HL-60/S4 treated with phorbol 12-myristate 13-acetate at 8.2 ng/mL for 4 days and 3 days (cell line): Measurements from ENCODE around the gene SCNN1B.
"Not testable (repeated sequence)": the region's sequence is repeated elsewhere in the genome, so short reads cannot be mapped to it uniquely, and the experiment has no call there.

Experiments used
- in situ Hi-C: fragments of 300-500 bp; cut with MboI; formaldehyde crosslinking; loops from 2 replicates; pipeline ENCODE4 v1.15.0; 2022; ENCODE audit warnings: low sequenced_read_pairs

The SCNN1B gene

GRCh38 chr16:23378921-23379320 is 76.8 kb downstream of the SCNN1B start:
- in situ Hi-C loops, result no loop called here

- in situ Hi-C loops, result no loop called here
Observed at GRCh38 chr16:23379707-23380106, 77.6 kb downstream of the SCNN1B start.

- in situ Hi-C loops, result no loop called here
Observed at GRCh38 chr16:23380501-23380951, 78.4 kb downstream of the SCNN1B start.

- in situ Hi-C loops, result not testable (repeated sequence)
Observed at GRCh38 chr16:23381702-23382101, 79.6 kb downstream of the SCNN1B start.

- in situ Hi-C loops, result no loop called here
Observed at GRCh38 chr16:23382279-23382678, 80.2 kb downstream of the SCNN1B start.

- in situ Hi-C loops, result no loop called here
Observed at GRCh38 chr16:23383881-23384280, 81.8 kb downstream of the SCNN1B start.

- in situ Hi-C loops, result no loop called here
Observed at GRCh38 chr16:23384878-23385277, 82.8 kb downstream of the SCNN1B start.

- in situ Hi-C loops, result no loop called here
Observed at GRCh38 chr16:23385441-23385840, 83.3 kb downstream of the SCNN1B start.

- in situ Hi-C loops, result no loop called here
Observed at GRCh38 chr16:23387666-23388065, 85.6 kb downstream of the SCNN1B start.

GRCh38 chr16:23388786-23389185 is 86.7 kb downstream of the SCNN1B start:
- in situ Hi-C loops, result no loop called here

GRCh38 chr16:23389201-23389600 is 87.1 kb downstream of the SCNN1B start:
- in situ Hi-C loops, result no loop called here

- in situ Hi-C loops, result not testable (repeated sequence)
Observed at GRCh38 chr16:23389936-23390335, 87.8 kb downstream of the SCNN1B start.

GRCh38 chr16:23391381-23392222 is 89.5 kb downstream of the SCNN1B start:
- in situ Hi-C loops, result no loop called here

- in situ Hi-C loops, result no loop called here
Observed at GRCh38 chr16:23392223-23392600, 90.1 kb downstream of the SCNN1B start.

- in situ Hi-C loops, result no loop called here
Observed at GRCh38 chr16:23394141-23394831, 92.2 kb downstream of the SCNN1B start.

GRCh38 chr16:23395732-23396131 is 93.6 kb downstream of the SCNN1B start:
- in situ Hi-C loops, result no loop called here

GRCh38 chr16:23397464-23397863 is 95.4 kb downstream of the SCNN1B start:
- in situ Hi-C loops, result no loop called here

- in situ Hi-C loops, result no loop called here
Observed at GRCh38 chr16:23398987-23399805, 97.1 kb downstream of the SCNN1B start.

- in situ Hi-C loops, result not testable (repeated sequence)
Observed at GRCh38 chr16:23400447-23400846, 98.3 kb downstream of the SCNN1B start.

GRCh38 chr16:23401139-23401538 is 99.0 kb downstream of the SCNN1B start:
- in situ Hi-C loops, result no loop called here

GRCh38 chr16:23402100-23402499 is 100.0 kb downstream of the SCNN1B start:
- in situ Hi-C loops, result no loop called here
